GM10847 (cell line): ENCODE results near the gene KPTN.

Source experiments
- POLR2A ChIP-seq: IDR thresholded peaks from 2 replicates; pipeline ENCODE4 v1.6.1; 2011; ENCODE audit not compliant: insufficient read length; ENCODE audit errors: extremely low read depth

The KPTN gene

GRCh38 chr19:47497821-47498520, 14.0 kb upstream of the KPTN start:
- TF ChIP-seq POLR2A, result no peak

- TF ChIP-seq POLR2A, result no peak
Observed at GRCh38 chr19:47497050-47497766, 13.2 kb upstream of the KPTN start.

GRCh38 chr19:47495478-47496372, 11.7 kb upstream of the KPTN start:
- no peak for TF ChIP-seq POLR2A

GRCh38 chr19:47494729-47495128, 10.7 kb upstream of the KPTN start:
- TF ChIP-seq POLR2A, result no peak

- no peak for TF ChIP-seq POLR2A
Observed at GRCh38 chr19:47494211-47494547, 10.2 kb upstream of the KPTN start.

- TF ChIP-seq POLR2A, result no peak
Observed at GRCh38 chr19:47493378-47494210, 9.6 kb upstream of the KPTN start.

- TF ChIP-seq POLR2A, result no peak
Observed at GRCh38 chr19:47492571-47493377, 8.8 kb upstream of the KPTN start.

- no peak for TF ChIP-seq POLR2A
Observed at GRCh38 chr19:47492137-47492533, 8.1 kb upstream of the KPTN start.

GRCh38 chr19:47491358-47492136, 7.5 kb upstream of the KPTN start:
- no peak for TF ChIP-seq POLR2A

- TF ChIP-seq POLR2A, result no peak
Observed at GRCh38 chr19:47490847-47491246, 6.8 kb upstream of the KPTN start.

GRCh38 chr19:47490031-47490430, 6.0 kb upstream of the KPTN start:
- TF ChIP-seq POLR2A, result no peak

GRCh38 chr19:47489072-47489914, 5.3 kb upstream of the KPTN start:
- no peak for TF ChIP-seq POLR2A
